DND-41 (cell line): ENCODE measurements around the gene FRY.

Experiments
- ATAC-seq: fragments of 200-7000 bp; cut with Tn5 transposase; 3 replicates; pipeline ENCODE4 v1.9.1; 2021; ENCODE audit warnings: low read depth; ENCODE audit not compliant: insufficient read depth
- DNase-seq: peaks from one replicate; pipeline ENCODE4 v3.0.0-alpha.2; 2020
- H2AFZ ChIP-seq: 2 replicates; pipeline ENCODE4 v1.6.0; 2012; ENCODE audit warnings: low read depth, low read length
- H3K27ac ChIP-seq: 2 replicates; pipeline ENCODE4 v1.5.1; 2012; ENCODE audit warnings: low read length, inconsistent platforms
- H3K27me3 ChIP-seq: fragments of 200-600 bp; sonication (generic); 2 replicates; pipeline ENCODE4 v1.6.0; 2012; ENCODE audit warnings: low read length, mild to moderate bottlenecking, inconsistent platforms; ENCODE audit not compliant: insufficient read depth, poor library complexity
- H3K36me3 ChIP-seq: 2 replicates; pipeline ENCODE4 v1.5.1; 2012; ENCODE audit warnings: low read length, inconsistent platforms; ENCODE audit not compliant: insufficient read depth
- H3K4me1 ChIP-seq: 2 replicates; pipeline ENCODE4 v1.5.1; 2012; ENCODE audit warnings: mild to moderate bottlenecking, low read length; ENCODE audit not compliant: insufficient read depth
- H3K4me2 ChIP-seq: 2 replicates; pipeline ENCODE4 v1.6.0; 2012; ENCODE audit warnings: mild to moderate bottlenecking, moderate library complexity, low read length, inconsistent platforms; ENCODE audit not compliant: insufficient read depth
- H3K4me3 ChIP-seq, 2 experiments: fragments of 200-600 bp in 1 of 2; shearing (Covaris generic) in 1 of 2; 2 replicates each; pipeline ENCODE4 v1.5.1; 2012 to 2016; ENCODE audit warnings: inconsistent platforms in 2 of 2, low read length in 2 of 2, mild to moderate bottlenecking in 2 of 2, low read depth in 1 of 2, moderate library complexity in 1 of 2
- H3K79me2 ChIP-seq: 2 replicates; pipeline ENCODE4 v1.6.0; 2012; ENCODE audit warnings: low read length, inconsistent platforms; ENCODE audit not compliant: insufficient read depth
- H3K9ac ChIP-seq: 2 replicates; pipeline ENCODE4 v1.6.0; 2012; ENCODE audit warnings: low read depth, mild to moderate bottlenecking, inconsistent platforms, low read length, moderate library complexity
- H3K9me3 ChIP-seq: 2 replicates; pipeline ENCODE4 v1.5.1; 2012; ENCODE audit warnings: low read length, moderate library complexity, mild to moderate bottlenecking, inconsistent platforms; ENCODE audit not compliant: insufficient read depth, severe bottlenecking
- H4K20me1 ChIP-seq: 2 replicates; pipeline ENCODE4 v1.6.0; 2012; ENCODE audit warnings: low read length; ENCODE audit not compliant: insufficient read depth
- EZH2 ChIP-seq: IDR thresholded peaks from 3 replicates; pipeline ENCODE4 v1.6.1; 2012; ENCODE audit warnings: borderline replicate concordance, low read depth, mild to moderate bottlenecking, moderate library complexity, low read length, inconsistent platforms; ENCODE audit not compliant: severe bottlenecking
- TF ChIP-seq, protein P1 (sequence below): IDR thresholded peaks from 2 replicates; pipeline ENCODE4 v1.5.1; 2012; ENCODE audit warnings: borderline replicate concordance, low read length, moderate library complexity, mild to moderate bottlenecking; ENCODE audit not compliant: poor library complexity, severe bottlenecking; ENCODE audit errors: extremely low read depth

The FRY gene

DNA sequence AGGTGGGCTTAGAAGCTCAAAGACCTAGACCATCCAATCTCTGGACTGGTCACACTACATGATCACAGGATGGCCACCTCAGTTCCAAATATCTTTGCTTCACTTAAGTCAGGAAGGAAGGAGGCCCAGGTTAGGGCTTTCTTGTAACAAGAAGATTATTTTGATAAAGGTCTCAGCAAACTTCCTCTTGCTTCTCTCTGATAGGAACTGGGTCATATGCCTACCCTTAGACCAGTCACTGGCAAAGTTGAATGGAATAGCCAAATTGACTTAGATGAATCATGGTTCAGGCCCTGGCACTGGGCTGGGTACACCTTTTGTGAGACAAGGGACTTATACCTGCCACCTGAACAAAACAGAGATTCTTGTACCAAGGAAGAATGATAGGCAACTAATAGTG, 11.0 kb downstream of the FRY start:
- Histone ChIP-seq H3K27ac (no peak overlapping the region), H3K27me3 (peaks cover 15% of the 10 kb centered on the region), H3K4me2 (no peak overlapping the region), H3K36me3 (no peaks in the 10 kb centered on the region), H3K9ac (no peak overlapping the region), H3K79me2 (no peaks in the 10 kb centered on the region), H3K4me3 (no peak overlapping the region), H2AFZ (no peak overlapping the region), H4K20me1 (no peaks in the 10 kb centered on the region), H3K9me3 (no peaks in the 10 kb centered on the region), H3K4me1 (peaks cover 14% of the 10 kb centered on the region)
- TF ChIP-seq, protein P1, sequence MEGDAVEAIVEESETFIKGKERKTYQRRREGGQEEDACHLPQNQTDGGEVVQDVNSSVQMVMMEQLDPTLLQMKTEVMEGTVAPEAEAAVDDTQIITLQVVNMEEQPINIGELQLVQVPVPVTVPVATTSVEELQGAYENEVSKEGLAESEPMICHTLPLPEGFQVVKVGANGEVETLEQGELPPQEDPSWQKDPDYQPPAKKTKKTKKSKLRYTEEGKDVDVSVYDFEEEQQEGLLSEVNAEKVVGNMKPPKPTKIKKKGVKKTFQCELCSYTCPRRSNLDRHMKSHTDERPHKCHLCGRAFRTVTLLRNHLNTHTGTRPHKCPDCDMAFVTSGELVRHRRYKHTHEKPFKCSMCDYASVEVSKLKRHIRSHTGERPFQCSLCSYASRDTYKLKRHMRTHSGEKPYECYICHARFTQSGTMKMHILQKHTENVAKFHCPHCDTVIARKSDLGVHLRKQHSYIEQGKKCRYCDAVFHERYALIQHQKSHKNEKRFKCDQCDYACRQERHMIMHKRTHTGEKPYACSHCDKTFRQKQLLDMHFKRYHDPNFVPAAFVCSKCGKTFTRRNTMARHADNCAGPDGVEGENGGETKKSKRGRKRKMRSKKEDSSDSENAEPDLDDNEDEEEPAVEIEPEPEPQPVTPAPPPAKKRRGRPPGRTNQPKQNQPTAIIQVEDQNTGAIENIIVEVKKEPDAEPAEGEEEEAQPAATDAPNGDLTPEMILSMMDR = no peak
- TF ChIP-seq EZH2 = no peak
- DNase-seq (no peak), ATAC-seq (no peak)

DNA sequence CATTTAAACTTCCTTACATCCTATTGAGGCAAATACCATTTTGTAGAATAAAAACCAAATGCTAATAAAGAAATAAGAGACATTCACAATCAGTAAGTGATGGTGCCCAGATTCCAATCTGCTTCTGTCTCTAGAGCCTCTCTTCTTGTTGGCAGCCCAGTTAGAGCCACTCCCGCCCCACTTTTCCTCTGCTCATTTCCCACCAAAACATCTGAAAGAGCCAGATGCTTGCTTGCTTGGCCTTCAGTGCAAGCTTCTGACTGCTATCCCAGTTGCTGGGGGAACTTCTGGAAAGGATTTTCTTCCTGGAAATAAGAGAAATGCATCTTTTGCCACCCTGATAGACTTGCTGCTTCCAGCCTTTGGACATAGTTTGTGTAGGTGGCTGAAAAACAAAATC, 12.9 kb downstream of the FRY start:
- ATAC-seq = no peak
- H3K27ac ChIP-seq = no peak overlapping the region

DNA sequence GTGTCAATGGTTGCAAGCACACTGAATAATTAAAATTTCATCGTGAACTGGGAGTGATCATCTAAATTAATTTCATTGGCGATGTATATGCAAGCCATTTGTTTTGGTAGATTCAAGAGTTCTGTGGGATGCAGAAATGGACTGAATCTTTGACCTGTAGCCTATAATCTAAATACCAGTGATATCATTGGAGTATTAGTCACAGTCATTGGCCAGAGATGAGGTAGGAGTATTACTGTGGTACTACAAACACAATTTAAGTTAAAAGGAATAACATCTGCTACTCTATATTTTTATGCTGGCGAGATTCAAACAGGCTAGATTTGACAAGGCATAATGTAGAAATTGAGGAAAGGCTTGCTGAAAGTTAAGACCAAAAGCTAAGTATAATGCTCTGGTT, 14.0 kb downstream of the FRY start:
- no peak for TF ChIP-seq EZH2
- TF ChIP-seq, protein P1 = no peak
- DNase-seq = no peak
- no peak overlapping the region for H3K4me2 ChIP-seq
- H3K9me3 ChIP-seq = no peaks in the 10 kb centered on the region
- H3K9ac ChIP-seq = no peak overlapping the region
- H3K4me3 ChIP-seq = no peak overlapping the region
- H3K79me2 ChIP-seq = no peaks in the 10 kb centered on the region
- H3K27ac ChIP-seq = no peak overlapping the region
- peaks cover 14% of the 10 kb centered on the region for H3K4me1 ChIP-seq
- peaks cover 4% of the 10 kb centered on the region for H3K27me3 ChIP-seq
- no peak overlapping the region; the same call in 1 of the 2 replicates for H2AFZ ChIP-seq
- ATAC-seq = no peak
- no peaks in the 10 kb centered on the region for H4K20me1 ChIP-seq
- no peaks in the 10 kb centered on the region for H3K36me3 ChIP-seq

More for the DNA sequence above, 12.9 kb downstream of the FRY start:
- no peaks in the 10 kb centered on the region for H4K20me1 ChIP-seq
- no peaks in the 10 kb centered on the region for H3K36me3 ChIP-seq
- H3K4me2 ChIP-seq = no peak overlapping the region
- DNase-seq = no peak
- no peak for TF ChIP-seq EZH2
- TF ChIP-seq, protein P1 = no peak
- peaks cover 14% of the 10 kb centered on the region for H3K4me1 ChIP-seq
- no peaks in the 10 kb centered on the region for H3K9me3 ChIP-seq
- no peaks in the 10 kb centered on the region for H3K79me2 ChIP-seq
- H3K9ac ChIP-seq = no peak overlapping the region
- no peak overlapping the region for H2AFZ ChIP-seq
- peaks cover 8% of the 10 kb centered on the region for H3K27me3 ChIP-seq
- H3K4me3 ChIP-seq = no peak overlapping the region
